GM18873 (cell line): Measurements from ENCODE around the gene FCHO2.
A peak's percentile ranks its signal among the peaks of the same experiment; 100 is the strongest.
"Not testable (repeated sequence)": the region's sequence is repeated elsewhere in the genome, so short reads cannot be mapped to it uniquely, and the experiment has no call there.

Experiments
- ATAC-seq: cut with Tn5 transposase; IDR thresholded peaks from one replicate; pipeline ENCODE4 v1.9.1; 2021; ENCODE audit warnings: mild to moderate bottlenecking, moderate library complexity, moderate number of reproducible peaks; ENCODE audit not compliant: unreplicated experiment, low FRiP score

The FCHO2 gene

GRCh38 chr5:72955143-72955767, 586 bp upstream of the FCHO2 start:
- ATAC-seq: peak; percentile 37

GRCh38 chr5:72956324-72957140, 691 bp downstream of the FCHO2 start:
- ATAC-seq: peak; percentile 21

- ATAC-seq: no peak
These were observed 1.5 kb downstream of the FCHO2 start for GRCh38 chr5:72957337-72957736.

GRCh38 chr5:72959257-72959656, 3.4 kb downstream of the FCHO2 start:
- ATAC-seq: no peak

- not testable (repeated sequence) for ATAC-seq
These were observed 18.6 kb downstream of the FCHO2 start for GRCh38 chr5:72974481-72974880.

- not testable (repeated sequence) for ATAC-seq
These were observed 21.0 kb downstream of the FCHO2 start for GRCh38 chr5:72976810-72977209.

- ATAC-seq: no peak
These were observed 29.9 kb downstream of the FCHO2 start for GRCh38 chr5:72985719-72986118.

- no peak for ATAC-seq
These were observed 32.9 kb downstream of the FCHO2 start for GRCh38 chr5:72988769-72989168.

GRCh38 chr5:72991394-72991793, 35.6 kb downstream of the FCHO2 start:
- ATAC-seq: no peak

- ATAC-seq: no peak
These were observed 38.7 kb downstream of the FCHO2 start for GRCh38 chr5:72994578-72994977.

GRCh38 chr5:72996632-72997031, 40.8 kb downstream of the FCHO2 start:
- ATAC-seq: no peak

- no peak for ATAC-seq
These were observed 44.1 kb downstream of the FCHO2 start for GRCh38 chr5:72999916-73000315.

GRCh38 chr5:73005886-73006285, 50.0 kb downstream of the FCHO2 start:
- no peak for ATAC-seq

GRCh38 chr5:73007051-73007450, 51.2 kb downstream of the FCHO2 start:
- no peak for ATAC-seq

GRCh38 chr5:73008831-73009230, 53.0 kb downstream of the FCHO2 start:
- no peak for ATAC-seq

- not testable (repeated sequence) for ATAC-seq
These were observed 55.8 kb downstream of the FCHO2 start for GRCh38 chr5:73011612-73012011.

- no peak for ATAC-seq
These were observed 63.1 kb downstream of the FCHO2 start for GRCh38 chr5:73018892-73019291.

- no peak for ATAC-seq
These were observed 63.9 kb downstream of the FCHO2 start for GRCh38 chr5:73019766-73020165.

- no peak for ATAC-seq
These were observed 66.8 kb downstream of the FCHO2 start for GRCh38 chr5:73022471-73023169.

GRCh38 chr5:73024946-73025544, 69.2 kb downstream of the FCHO2 start:
- ATAC-seq: not testable (repeated sequence)

GRCh38 chr5:73027361-73027760, 71.5 kb downstream of the FCHO2 start:
- no peak for ATAC-seq
